H1 (cell line): ENCODE results near the gene ZWILCH.

ENCODE experiments used
- CREB1 ChIP-seq: IDR thresholded peaks from 2 replicates; pipeline ENCODE4 v1.6.1; 2012; ENCODE audit warnings: inconsistent platforms
- TF ChIP-seq, protein P1 (sequence below), 3 experiments: IDR thresholded peaks; 1 replicate in 2 of 3; 2 replicates in 1 of 3; pipeline versions ENCODE4 v1.5.1 to v1.6.1; 2011; ENCODE audit warnings: low read length in 3 of 3, mild to moderate bottlenecking in 3 of 3, inconsistent platforms in 2 of 3, low read depth in 1 of 3, moderate library complexity in 1 of 3; ENCODE audit not compliant: insufficient read depth in 1 of 3; ENCODE audit errors: control extremely low read depth in 1 of 3
- TF ChIP-seq, protein P2 (sequence below): IDR thresholded peaks from 2 replicates; pipeline ENCODE4 v1.6.1; 2012; ENCODE audit warnings: inconsistent platforms
- TF ChIP-seq, protein P3 (sequence below): IDR thresholded peaks from 2 replicates; pipeline ENCODE4 v1.6.1; 2011; ENCODE audit warnings: low read length, improper control_type of control experiment

DNA sequence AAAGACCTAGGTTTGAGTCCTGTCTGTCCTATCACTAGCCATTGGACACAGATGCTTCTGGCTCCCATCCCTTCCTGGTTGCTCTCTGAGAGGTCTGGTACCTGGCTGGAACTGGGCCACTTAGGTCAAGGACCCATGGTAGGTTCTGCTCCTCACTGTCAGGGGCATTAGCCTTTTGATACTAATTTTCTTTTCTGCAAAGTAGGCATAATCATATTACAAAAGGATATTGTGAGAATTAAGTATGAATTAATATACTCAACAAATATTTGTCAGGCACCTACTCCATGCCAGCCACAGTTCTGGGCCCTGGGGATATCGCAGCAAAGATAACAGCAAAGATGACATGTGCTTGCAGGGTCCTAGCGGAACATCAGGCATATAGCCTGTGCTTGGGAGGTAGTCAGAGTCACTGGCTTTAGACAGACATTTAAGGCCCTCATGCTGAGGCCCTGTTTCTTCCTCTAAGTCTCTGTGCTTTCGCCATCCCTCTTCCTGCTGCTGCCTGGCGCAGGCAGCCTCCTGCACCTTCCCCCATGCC lies 86.3 kb downstream of the ZWILCH start:
- TF ChIP-seq, protein P1, sequence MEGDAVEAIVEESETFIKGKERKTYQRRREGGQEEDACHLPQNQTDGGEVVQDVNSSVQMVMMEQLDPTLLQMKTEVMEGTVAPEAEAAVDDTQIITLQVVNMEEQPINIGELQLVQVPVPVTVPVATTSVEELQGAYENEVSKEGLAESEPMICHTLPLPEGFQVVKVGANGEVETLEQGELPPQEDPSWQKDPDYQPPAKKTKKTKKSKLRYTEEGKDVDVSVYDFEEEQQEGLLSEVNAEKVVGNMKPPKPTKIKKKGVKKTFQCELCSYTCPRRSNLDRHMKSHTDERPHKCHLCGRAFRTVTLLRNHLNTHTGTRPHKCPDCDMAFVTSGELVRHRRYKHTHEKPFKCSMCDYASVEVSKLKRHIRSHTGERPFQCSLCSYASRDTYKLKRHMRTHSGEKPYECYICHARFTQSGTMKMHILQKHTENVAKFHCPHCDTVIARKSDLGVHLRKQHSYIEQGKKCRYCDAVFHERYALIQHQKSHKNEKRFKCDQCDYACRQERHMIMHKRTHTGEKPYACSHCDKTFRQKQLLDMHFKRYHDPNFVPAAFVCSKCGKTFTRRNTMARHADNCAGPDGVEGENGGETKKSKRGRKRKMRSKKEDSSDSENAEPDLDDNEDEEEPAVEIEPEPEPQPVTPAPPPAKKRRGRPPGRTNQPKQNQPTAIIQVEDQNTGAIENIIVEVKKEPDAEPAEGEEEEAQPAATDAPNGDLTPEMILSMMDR (IDR thresholded peaks at IDR 0.05; ENCODE audit: control extremely low read depth in 1 of 3, insufficient read depth in 1 of 3, low read depth in 1 of 3, low read length in 3 of 3) = no peak
- TF ChIP-seq, protein P2, sequence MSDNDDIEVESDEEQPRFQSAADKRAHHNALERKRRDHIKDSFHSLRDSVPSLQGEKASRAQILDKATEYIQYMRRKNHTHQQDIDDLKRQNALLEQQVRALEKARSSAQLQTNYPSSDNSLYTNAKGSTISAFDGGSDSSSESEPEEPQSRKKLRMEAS = no peak
- no peak for TF ChIP-seq CREB1
- TF ChIP-seq, protein P3, sequence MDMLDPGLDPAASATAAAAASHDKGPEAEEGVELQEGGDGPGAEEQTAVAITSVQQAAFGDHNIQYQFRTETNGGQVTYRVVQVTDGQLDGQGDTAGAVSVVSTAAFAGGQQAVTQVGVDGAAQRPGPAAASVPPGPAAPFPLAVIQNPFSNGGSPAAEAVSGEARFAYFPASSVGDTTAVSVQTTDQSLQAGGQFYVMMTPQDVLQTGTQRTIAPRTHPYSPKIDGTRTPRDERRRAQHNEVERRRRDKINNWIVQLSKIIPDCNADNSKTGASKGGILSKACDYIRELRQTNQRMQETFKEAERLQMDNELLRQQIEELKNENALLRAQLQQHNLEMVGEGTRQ = no peak
